SK-N-DZ (cell line): ENCODE data around the gene NSUN5.
"Not testable (repeated sequence)": the region's sequence is repeated elsewhere in the genome, so short reads cannot be mapped to it uniquely, and the experiment has no call there.

ENCODE experiments used
- DNase-seq: peaks from one replicate; pipeline ENCODE4 v3.0.0-alpha.2; 2015; ENCODE audit warnings: low spot score

NSUN5 gene

GRCh38 chr7:73327449-73327848, 18.8 kb upstream of the NSUN5 start:
- not testable (repeated sequence) for DNase-seq

DNA sequence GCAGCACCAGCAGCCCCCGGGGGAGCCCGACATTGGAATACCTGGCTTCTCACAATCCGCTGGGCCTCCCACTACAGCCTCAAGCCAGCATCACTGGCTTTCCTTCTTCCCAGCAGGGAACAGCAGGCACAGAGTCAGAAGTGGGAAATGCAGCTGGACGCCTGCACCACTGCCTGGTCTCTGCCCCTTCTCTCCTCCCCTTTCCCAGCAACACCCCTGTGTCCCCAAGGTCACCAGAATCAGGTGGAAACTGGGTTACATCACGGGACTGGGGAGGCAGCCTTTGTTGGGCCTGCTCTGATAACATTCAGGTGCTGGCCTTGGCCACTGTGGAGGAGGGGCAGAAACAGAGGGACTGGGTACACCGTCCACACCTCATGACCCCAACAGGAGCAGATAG, 16.8 kb upstream of the NSUN5 start:
- not testable (repeated sequence) for DNase-seq

DNA sequence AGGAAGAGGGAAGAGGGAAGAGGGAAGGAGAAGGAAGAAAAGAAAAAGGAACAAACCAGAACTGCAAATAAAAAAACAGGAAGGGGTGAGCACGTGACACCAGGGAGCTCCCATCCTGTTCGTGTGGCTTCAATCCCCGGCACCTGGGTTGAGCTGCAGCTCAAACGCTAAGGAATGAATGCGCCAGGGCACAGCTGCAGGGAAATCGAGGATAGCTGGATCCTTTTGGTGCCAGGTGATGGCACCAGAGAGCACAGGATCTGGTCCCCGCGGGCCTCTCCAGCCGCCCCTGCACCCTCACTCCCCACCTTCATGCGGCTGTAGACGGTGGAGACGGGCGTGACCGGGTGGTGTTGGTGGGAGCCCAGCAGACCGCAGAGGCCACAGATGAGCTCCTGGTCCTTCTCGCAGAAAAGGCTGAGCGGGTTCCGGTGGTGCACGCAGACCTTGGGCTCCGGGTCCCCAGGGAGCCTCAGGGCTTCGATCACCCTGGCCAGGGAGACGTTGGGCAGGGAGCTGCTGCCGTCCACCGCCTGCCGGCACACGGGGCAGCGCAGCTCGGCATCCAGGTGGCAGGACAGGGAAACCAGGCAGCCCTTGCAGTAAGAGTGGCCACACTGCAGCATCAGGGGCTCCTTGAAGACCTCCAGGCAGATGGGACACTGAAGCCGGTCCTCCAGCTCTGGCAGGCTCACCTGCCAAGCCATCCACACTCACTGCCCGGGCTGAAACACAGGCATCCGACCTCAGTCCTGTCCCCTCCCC, 15.6 kb upstream of the NSUN5 start:
- DNase-seq, result peak; percentile 58

DNA sequence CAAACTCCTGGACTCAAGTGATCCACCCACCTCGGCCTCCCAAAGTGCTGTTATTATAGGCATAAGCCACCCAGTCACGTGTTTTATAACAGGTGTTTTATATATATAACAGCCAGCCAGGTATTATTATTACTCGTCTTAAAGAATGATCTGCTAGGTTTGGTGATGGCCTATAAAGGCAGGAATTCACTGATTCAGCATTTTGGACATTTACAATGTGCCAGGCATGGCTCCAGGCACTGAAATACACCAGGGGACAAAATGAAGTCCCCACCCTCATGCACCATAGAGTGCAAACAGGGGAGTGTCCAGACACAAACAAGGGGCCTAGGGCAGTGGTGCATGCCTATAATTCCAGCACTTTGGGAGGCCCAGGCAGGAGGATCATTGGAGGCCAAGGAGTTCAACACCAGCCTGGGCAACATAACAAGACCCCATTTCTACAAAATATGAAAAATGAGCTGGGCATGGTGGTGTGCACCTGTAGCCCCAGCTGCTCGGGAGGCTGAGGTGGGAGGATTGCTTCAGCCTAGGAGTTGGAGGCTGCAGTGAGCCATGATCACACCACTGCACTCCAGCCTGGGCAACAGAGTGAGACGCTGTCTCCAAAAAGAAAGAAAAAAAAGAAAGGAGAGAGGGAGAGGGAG, 14.9 kb upstream of the NSUN5 start:
- not testable (repeated sequence) for DNase-seq

GRCh38 chr7:73320009-73320408, 11.4 kb upstream of the NSUN5 start:
- not testable (repeated sequence) for DNase-seq

DNA sequence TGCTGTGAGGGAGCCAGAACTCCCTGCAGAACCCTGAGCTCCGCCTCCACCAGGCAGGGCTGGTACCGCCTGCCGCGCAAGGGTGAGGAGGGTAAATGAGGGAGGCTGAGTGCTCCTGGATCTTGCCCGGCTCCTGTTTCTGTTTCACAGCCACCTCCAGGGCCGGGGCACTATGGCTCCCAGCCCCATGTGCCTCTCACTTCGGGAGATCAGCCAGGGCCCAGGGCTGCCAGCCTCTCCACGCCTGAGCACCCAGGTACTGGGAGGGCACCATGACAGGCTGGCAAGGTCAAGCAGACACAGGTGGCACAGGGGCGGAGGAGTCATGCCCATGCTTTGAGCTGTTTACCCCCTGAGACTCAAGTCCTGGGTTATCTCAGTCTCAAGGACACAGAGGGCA, 10.9 kb upstream of the NSUN5 start:
- DNase-seq, result not testable (repeated sequence)

DNA sequence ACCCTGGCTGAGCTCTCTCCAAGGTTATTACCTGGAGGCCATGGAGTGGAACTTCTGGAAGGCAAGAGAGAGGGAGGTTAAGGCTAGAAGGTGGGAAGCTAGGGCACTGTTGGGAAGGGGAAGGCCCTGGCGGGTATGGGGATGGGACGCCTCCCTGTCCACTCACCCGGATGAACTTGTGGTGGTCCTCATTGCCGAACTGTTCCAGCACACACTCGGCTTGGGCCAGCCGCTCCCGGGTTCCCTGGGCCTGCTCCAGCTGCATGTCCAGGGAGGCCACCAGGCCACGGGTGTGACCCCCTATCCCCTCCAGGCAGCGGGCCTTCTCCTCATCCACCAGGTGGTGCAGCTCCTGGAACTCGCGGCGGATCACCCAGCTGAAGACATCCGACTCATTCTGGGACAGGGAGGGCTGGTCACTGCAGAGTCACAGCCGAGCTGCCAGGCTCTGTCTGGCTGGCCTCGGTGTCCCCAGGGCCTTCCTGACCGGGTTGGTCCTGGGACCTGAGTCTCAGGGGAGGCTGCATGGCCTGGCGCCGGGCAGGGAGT, 10.1 kb upstream of the NSUN5 start:
- DNase-seq, result not testable (repeated sequence)

DNA sequence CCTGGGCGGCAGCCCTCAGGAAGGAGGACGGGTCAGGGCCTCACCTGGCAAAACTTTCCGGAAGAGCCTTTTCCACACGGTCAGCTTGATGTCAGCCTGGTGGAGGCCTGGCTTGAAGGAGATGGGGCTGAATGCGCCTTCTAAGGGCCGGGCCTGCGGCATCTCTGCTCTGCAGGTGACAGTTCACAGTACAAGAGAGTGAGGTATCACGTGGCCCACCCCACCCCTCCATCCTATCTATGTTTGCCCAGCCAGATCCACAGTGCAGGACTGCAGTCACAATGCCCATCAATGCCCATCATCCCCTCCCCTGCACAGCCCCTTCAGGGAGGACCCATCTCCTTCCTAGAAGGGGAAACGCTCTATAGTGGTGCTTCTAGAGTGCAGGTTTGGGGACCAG, 7.9 kb upstream of the NSUN5 start:
- no peak for DNase-seq

DNA sequence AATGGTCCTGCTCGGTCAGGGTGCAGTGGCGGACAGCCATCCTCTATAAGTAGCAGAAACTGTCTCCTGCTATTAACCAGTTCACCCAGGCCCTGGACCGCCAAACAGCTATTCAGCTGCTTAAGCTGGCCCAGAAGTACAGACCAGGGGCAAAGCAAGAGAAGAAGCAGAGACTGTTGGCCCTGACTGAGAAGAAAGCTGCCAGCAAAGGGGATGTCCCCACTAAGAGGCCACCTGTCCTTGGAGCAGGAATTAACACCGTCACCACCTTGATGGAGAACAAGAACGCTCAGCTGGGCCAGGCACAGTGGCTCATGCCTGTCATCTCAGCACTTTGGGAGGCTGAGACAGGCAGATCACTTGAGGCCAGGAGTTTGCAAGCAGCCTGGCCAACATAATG, 5.6 kb upstream of the NSUN5 start:
- no peak for DNase-seq

DNA sequence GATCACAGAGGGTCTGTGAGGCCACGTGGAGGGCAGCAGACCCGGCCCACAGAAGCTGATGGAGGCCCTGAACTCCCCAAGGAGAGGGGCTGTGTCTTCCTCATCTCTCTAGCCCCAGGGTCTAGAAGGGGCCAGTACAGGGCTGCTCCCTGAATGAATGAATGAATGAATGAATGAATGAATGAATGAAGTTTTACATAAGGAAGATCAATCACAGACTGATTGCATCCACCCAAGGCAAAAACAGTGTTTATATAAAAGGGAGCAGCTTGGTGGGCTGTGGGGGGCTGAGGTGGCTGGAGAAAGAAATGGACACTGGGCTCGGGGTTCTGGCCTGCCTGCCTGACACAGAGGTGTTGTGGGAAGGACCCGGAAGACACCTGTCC, 4.9 kb upstream of the NSUN5 start:
- DNase-seq, result no peak

GRCh38 chr7:73312831-73313520, 4.3 kb upstream of the NSUN5 start:
- DNase-seq, result no peak

DNA sequence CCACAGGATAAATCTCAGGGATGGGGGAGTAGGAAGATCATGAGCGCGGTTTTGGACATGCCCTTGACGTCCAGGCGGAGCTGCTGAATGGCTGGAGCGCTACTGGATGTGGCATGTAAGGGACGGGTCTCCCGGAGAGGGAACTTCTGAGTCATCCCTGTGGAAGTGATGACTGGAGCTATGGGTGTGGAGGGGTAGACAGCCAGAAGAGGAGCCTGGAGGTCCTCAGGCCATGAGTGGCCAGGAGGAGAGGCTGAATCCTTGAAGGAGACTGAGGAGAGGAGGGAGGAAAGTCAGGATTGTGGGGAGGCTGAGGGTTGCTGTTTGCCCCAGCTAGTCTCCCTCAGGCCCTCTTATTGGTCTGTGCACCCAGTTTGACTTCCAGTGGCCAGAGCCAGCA, 2.8 kb upstream of the NSUN5 start:
- not testable (repeated sequence) for DNase-seq

DNA sequence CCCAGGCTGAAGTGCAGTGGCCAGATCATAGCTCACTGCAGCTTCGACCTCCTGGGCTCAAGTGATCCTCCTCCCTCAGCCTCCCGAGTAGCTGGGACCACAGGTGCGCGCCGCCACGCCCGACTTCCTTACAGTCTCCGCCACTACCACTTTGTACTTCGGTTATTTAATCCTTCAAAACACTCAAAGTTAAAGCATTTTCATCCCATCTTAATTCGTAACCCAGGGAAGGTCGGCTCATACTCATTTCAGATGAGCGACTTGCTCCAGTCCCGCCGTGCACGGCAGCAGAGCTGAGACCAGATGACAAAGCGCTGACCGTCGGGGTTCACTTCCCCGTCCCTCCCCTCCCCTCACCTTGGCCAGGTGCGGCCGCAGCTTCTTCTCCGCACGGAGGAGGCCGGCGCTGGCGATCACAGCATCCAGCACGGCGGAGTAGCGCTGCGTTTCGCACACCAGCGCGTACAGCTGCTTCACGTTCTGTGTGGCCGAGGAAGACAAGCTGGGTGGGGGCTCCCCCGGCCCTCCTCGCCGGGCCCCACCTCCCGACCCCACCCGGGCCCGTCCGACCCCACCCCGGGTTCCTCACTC, 457 bp downstream of the NSUN5 start:
- no peak for DNase-seq

- no peak for DNase-seq
Measured at GRCh38 chr7:73307436-73307835, 1.2 kb downstream of the NSUN5 start.

DNA sequence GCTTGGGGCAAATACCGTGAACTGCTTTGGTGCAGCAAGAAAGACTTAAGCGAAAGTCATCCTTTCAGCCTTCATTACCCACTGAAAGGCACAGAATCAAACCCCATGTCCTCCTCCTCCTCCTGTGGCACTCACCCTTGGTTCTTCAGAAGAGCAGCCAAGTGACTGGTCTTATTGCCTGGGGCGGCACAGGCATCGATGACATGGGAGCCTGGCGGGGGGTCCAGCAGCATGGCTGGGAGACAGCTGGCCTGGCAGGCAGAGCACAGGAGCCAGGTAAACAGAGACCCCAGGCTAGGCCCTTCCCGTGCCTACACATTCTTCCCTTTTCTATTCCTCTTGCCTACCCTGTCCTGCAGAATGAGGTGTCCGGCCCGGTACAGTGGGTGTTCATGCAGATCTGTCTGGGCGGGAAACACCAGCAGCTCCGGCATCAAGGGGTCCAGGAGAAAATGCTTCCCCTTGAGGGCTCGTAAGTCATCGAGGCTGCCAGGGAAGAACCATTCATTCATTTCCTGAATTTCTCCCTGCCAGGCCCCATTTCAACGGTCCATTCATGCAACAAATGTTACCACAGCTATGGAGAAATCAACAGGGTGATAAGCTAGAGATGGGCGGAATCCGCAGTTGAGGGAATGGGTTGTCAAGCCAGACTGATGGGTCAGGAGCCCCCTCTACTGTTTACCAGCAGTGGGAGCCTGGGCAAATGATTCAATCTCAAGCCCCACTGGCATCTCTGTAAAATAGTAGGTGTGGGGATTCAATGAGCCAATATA, 3.8 kb downstream of the NSUN5 start:
- DNase-seq, result not testable (repeated sequence)

DNA sequence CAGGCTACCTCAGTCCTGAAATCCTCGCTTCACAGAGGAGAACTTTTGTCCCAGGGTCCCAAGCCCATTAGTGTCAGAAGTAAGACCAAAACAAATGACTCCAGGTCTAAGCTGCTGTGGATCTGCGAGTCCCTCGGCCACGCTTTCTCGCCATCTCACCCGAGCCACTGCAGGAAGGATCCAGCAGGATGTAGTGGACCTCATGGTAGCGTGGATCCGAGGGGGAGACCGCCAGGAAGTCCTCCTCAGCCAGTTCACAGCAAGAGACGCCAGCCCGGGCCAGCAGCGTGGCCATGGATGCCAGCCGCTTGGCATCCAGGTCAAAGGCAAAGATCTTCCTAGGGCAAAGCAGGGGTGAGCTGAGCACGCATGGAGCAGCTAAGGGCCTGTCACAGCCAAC, 4.6 kb downstream of the NSUN5 start:
- no peak for DNase-seq

DNA sequence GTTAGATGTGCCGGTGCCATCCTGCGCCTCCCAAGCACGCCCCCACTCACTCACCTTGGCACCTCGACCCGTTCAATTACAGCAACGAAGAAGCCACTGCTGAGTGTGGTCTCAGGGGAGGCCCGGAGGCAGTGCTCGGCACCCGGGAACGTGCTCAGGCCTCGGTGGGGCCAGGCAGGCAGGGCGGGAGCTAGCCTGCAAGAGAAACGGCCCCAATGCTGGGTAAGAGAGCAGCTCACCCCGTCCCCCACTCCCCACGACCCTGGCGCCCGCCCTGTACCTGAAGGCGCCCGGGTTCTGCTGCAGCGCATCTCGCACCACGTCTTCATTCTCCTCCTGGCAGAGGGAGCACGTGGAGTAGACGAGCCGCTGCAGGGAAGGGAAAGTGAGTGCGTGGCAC, 5.1 kb downstream of the NSUN5 start:
- DNase-seq, result no peak

DNA sequence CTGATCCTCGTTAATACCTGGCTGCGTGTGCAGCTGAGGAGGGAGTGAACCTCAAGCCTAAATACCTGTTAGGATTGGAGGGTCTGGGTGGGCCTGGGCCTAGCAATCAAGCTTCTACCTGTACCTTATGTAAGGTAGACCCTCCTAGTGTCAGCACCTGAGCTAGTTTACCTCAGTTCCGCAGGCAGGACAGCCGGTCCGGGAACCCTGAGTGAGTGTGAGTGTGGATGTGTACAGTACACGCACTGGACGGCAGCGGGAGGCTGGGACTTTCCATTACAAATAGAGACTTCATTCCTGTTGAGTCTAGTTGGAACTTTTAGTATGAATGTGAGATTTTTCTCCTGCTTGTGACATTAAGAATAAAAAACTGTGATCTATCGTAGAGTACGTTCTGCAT, 5.8 kb downstream of the NSUN5 start:
- DNase-seq, result not testable (repeated sequence)

GRCh38 chr7:73301108-73301507, 7.5 kb downstream of the NSUN5 start:
- DNase-seq, result not testable (repeated sequence)

DNA sequence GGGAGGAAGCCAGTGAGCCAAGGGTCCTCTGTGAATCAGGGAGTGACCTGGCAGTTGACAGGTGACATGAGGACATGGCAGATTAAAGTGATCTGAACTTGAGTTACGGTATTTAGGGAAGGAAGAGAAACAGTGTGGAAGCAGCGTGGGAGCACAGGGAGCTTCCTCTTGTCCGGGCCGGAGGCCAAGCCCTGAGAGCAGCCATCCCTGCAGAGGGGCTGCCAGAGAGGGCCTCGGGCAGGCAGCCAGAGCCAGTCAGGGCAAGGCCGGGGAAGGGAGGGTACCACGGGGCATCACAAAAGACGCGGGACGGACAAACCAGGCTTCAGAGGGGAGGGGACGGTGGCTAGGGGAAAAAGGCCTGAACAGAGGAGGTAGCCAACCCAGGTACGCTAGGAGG, 8.8 kb downstream of the NSUN5 start:
- DNase-seq, result not testable (repeated sequence)

GRCh38 chr7:73297706-73298105, 10.9 kb downstream of the NSUN5 start:
- DNase-seq, result not testable (repeated sequence)
